HG03159 (cell line): ENCODE measurements around the gene YJEFN3.

Experiments used
- ATAC-seq: cut with Tn5 transposase; IDR thresholded peaks from one replicate; pipeline ENCODE4 v1.9.1; 2021; ENCODE audit warnings: mild to moderate bottlenecking, moderate library complexity; ENCODE audit not compliant: unreplicated experiment

Gene YJEFN3

GRCh38 chr19:19537075-19538048 lies 8.7 kb downstream of the YJEFN3 start:
- ATAC-seq, result no peak

GRCh38 chr19:19538061-19538784 lies 9.5 kb downstream of the YJEFN3 start, which contains the start of gene CILP2:
CILP2 (plus strand) TSS chr19:19538265; CDS start chr19:19538350, 85 bp downstream.
- no peak for ATAC-seq

GRCh38 chr19:19538785-19539166 lies 10.1 kb downstream of the YJEFN3 start:
- ATAC-seq, result no peak

GRCh38 chr19:19539698-19540063 lies 11.0 kb downstream of the YJEFN3 start:
- ATAC-seq, result no peak

- ATAC-seq, result no peak
Observed at GRCh38 chr19:19540064-19540714, 11.5 kb downstream of the YJEFN3 start.

- peak; percentile 63 for ATAC-seq
Observed at GRCh38 chr19:19540715-19541515, 12.2 kb downstream of the YJEFN3 start.

- ATAC-seq, result no peak
Observed at GRCh38 chr19:19541616-19542015, 12.9 kb downstream of the YJEFN3 start.

- ATAC-seq, result no peak
Observed at GRCh38 chr19:19542507-19542906, 13.8 kb downstream of the YJEFN3 start.

- ATAC-seq, result no peak
Observed at GRCh38 chr19:19543101-19543500, 14.4 kb downstream of the YJEFN3 start.

GRCh38 chr19:19543640-19544039 lies 14.9 kb downstream of the YJEFN3 start:
- no peak for ATAC-seq

- ATAC-seq, result no peak
Observed at GRCh38 chr19:19544257-19544953, 15.7 kb downstream of the YJEFN3 start.

GRCh38 chr19:19544954-19545591 lies 16.4 kb downstream of the YJEFN3 start:
- no peak for ATAC-seq

- ATAC-seq, result no peak
Observed at GRCh38 chr19:19545707-19546106, 17.0 kb downstream of the YJEFN3 start.

GRCh38 chr19:19546751-19547162 lies 18.0 kb downstream of the YJEFN3 start:
- ATAC-seq, result no peak

- no peak for ATAC-seq
Observed at GRCh38 chr19:19547674-19548336, 19.1 kb downstream of the YJEFN3 start.

- ATAC-seq, result no peak
Observed at GRCh38 chr19:19548915-19549759, 20.4 kb downstream of the YJEFN3 start.

GRCh38 chr19:19549804-19550464 lies 21.2 kb downstream of the YJEFN3 start:
- no peak for ATAC-seq
